Measurements from ENCODE around the gene EEF1AKMT1.

- TF ChIP-seq, protein P1, sequence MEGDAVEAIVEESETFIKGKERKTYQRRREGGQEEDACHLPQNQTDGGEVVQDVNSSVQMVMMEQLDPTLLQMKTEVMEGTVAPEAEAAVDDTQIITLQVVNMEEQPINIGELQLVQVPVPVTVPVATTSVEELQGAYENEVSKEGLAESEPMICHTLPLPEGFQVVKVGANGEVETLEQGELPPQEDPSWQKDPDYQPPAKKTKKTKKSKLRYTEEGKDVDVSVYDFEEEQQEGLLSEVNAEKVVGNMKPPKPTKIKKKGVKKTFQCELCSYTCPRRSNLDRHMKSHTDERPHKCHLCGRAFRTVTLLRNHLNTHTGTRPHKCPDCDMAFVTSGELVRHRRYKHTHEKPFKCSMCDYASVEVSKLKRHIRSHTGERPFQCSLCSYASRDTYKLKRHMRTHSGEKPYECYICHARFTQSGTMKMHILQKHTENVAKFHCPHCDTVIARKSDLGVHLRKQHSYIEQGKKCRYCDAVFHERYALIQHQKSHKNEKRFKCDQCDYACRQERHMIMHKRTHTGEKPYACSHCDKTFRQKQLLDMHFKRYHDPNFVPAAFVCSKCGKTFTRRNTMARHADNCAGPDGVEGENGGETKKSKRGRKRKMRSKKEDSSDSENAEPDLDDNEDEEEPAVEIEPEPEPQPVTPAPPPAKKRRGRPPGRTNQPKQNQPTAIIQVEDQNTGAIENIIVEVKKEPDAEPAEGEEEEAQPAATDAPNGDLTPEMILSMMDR (IDR thresholded peaks at IDR 0.05) = no peak
- no peak for TF ChIP-seq POLR2A (IDR thresholded peaks at IDR 0.05)
These were observed 985 bp upstream of the EEF1AKMT1 start for GRCh38 chr13:20774746-20775145.

Measured in suprapubic skin (tissue), 3 donors.